ENCODE measurements around the gene TAAR6. TPM values are rescaled to one million over a fixed set of nuclear protein-coding genes. Genes with fewer than 3 reads are reported as not detected.
"Not testable (repeated sequence)": the region's sequence is repeated elsewhere in the genome, so short reads cannot be mapped to it uniquely, and the experiment has no call there.

TAAR6 gene, protein sequence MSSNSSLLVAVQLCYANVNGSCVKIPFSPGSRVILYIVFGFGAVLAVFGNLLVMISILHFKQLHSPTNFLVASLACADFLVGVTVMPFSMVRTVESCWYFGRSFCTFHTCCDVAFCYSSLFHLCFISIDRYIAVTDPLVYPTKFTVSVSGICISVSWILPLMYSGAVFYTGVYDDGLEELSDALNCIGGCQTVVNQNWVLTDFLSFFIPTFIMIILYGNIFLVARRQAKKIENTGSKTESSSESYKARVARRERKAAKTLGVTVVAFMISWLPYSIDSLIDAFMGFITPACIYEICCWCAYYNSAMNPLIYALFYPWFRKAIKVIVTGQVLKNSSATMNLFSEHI
- not detected for total RNA-seq

GRCh38 chr6:132570221-132570777 lies at the start of gene TAAR6:
TSS of gene TAAR6 (plus strand) at chr6:132570322. CDS start at chr6:132570322, 0 bp downstream.
- Mint-ChIP-seq H3K4me1 (no peaks in the 10 kb centered on the region), H3K4me3 (no peak within 1 kb of the TSS), H3K9me3 (no peaks in the 10 kb centered on the region), H3K27me3 (peaks cover 26% of the 10 kb centered on the region), H3K27ac (no peak within 1 kb of the TSS), H3K36me3 (ENCODE audit: low read depth) (no peaks in the 10 kb centered on the region)
- ATAC-seq (replicated peaks) = no peak

GRCh38 chr6:132520953-132521352 lies 49.2 kb upstream of the TAAR6 start:
- no peaks in the 10 kb centered on the region for H3K36me3 Mint-ChIP-seq (ENCODE audit: low read depth)
- H3K27me3 Mint-ChIP-seq = peaks cover 33% of the 10 kb centered on the region
- no peak overlapping the region for H3K4me3 Mint-ChIP-seq
- ATAC-seq (replicated peaks) = no peak
- no peak overlapping the region for H3K27ac Mint-ChIP-seq
- no peaks in the 10 kb centered on the region for H3K9me3 Mint-ChIP-seq
- H3K4me1 Mint-ChIP-seq = no peaks in the 10 kb centered on the region

DNA sequence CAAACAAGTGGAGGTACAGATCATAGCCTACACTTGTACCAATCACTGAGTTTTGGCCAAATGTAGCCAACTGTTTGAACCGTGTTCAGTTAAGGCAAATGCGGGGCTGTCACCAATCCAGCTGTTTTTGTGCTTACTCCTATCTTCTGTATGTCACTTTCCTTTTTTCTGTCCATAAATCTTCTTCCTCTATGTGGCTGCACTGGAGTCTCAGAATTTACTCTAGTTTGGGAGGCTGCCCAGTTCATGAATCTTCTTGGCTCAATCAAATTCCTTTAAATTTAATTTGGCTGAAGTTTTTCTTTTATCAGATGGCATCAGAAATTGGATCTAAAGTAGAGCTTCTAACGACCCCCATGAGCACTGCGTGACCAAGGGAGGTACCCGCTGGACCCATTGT lies 45.5 kb upstream of the TAAR6 start:
- no peaks in the 10 kb centered on the region for H3K9me3 Mint-ChIP-seq
- peaks cover 43% of the 10 kb centered on the region for H3K27me3 Mint-ChIP-seq

DNA sequence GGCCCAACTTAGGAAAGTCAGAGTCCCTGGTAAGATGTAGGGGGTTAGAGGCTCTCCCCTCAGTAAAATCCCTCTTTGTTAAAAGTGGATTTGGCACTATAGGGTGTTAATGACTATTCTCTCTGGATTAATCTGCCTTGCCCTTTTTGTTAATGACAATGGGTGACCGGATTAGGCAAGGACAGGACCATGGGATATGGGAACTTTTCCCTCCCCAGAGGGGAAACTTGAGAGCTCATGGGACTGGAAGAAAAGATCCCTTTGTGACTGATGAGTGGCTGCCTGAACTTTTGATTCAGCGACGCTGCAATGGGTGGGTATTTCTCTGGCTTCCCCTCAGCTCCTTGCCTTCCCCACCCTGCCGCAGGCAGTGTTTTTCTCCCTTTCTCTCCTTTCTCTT lies 44.3 kb upstream of the TAAR6 start:
- Mint-ChIP-seq H3K36me3 (ENCODE audit: low read depth) (no peaks in the 10 kb centered on the region), H3K27ac (no peak overlapping the region), H3K27me3 (peaks cover 41% of the 10 kb centered on the region), H3K9me3 (no peaks in the 10 kb centered on the region), H3K4me3 (no peak overlapping the region), H3K4me1 (no peaks in the 10 kb centered on the region)
- ATAC-seq (replicated peaks) = no peak

More for the DNA sequence above, 45.5 kb upstream of the TAAR6 start:
- H3K27ac Mint-ChIP-seq = no peak overlapping the region
- H3K4me3 Mint-ChIP-seq = no peak overlapping the region
- H3K36me3 Mint-ChIP-seq (ENCODE audit: low read depth) = no peaks in the 10 kb centered on the region
- ATAC-seq (replicated peaks) = no peak
- H3K4me1 Mint-ChIP-seq = no peaks in the 10 kb centered on the region

DNA sequence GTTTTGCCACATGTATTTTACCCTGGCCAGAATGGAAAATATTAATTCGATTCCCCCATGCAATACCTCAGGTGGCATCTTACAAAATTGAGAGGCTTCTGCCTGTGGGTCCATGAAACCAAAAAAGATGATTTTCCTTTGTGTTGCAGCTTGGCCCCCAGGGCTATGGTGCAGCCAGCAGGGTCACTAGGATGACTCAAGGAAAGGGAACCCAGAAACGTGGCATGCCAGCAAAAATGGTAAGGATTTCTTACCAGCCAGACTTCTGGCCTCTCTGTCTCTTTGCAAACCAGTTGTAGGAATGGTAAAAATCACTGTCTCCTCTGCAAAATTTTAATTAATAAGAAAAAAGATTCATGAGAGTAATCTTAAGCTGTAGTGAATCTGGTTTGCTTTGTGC lies 43.7 kb upstream of the TAAR6 start:
- no peaks in the 10 kb centered on the region for H3K9me3 Mint-ChIP-seq
- H3K36me3 Mint-ChIP-seq (ENCODE audit: low read depth) = no peaks in the 10 kb centered on the region
- H3K4me3 Mint-ChIP-seq = no peak overlapping the region
- no peak for ATAC-seq (replicated peaks)
- H3K27ac Mint-ChIP-seq = no peak overlapping the region
- peaks cover 39% of the 10 kb centered on the region for H3K27me3 Mint-ChIP-seq
- H3K4me1 Mint-ChIP-seq = no peaks in the 10 kb centered on the region

- Mint-ChIP-seq H3K4me1 (no peaks in the 10 kb centered on the region), H3K27ac (no peak overlapping the region), H3K36me3 (ENCODE audit: low read depth) (no peaks in the 10 kb centered on the region), H3K9me3 (no peaks in the 10 kb centered on the region), H3K27me3 (peaks cover 34% of the 10 kb centered on the region), H3K4me3 (no peak overlapping the region)
- ATAC-seq (replicated peaks) = no peak
Measured at GRCh38 chr6:132527791-132528190, 42.3 kb upstream of the TAAR6 start.

DNA sequence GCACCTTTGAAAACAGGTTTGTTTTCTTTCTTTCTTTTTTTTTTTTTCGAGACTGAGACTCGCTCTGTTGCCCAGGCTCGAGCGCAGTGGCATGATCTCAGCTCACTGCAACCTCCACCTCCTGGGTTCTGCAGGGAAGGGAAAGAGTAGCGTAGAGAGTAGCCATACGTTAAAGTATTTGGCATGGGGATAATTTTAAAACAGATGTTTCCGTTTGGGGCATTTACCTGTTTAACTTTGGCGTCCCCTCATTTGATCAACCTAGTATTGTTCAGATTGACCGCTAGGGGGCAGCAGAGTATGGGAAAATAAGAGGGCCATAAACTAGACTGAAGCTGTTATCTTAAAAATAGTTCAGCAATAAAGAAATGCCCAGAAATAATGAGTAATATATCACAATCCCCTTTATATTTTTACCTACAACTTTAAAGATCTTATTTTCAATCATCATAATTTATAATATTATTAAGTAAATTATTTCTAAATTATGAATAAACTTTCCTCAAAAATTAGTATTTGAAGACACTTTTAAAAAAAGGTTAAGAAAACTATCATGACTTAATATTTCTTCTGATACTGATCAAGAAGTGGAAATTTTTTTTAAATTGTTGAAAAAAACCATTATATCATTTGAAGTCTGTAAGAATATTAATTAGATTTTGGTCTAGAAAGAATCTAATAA lies 39.7 kb upstream of the TAAR6 start:
- Mint-ChIP-seq H3K4me1 (no peaks in the 10 kb centered on the region), H3K9me3 (no peaks in the 10 kb centered on the region), H3K4me3 (no peak overlapping the region), H3K27ac (no peak overlapping the region), H3K36me3 (ENCODE audit: low read depth) (no peaks in the 10 kb centered on the region), H3K27me3 (peaks cover 19% of the 10 kb centered on the region)
- peak; percentile 62 for ATAC-seq (replicated peaks)

GRCh38 chr6:132534546-132534945 lies 35.6 kb upstream of the TAAR6 start:
- not testable (repeated sequence) for H3K4me3 Mint-ChIP-seq; H3K27ac Mint-ChIP-seq; ATAC-seq (replicated peaks); H3K4me1 Mint-ChIP-seq; H3K36me3 Mint-ChIP-seq (ENCODE audit: low read depth); H3K9me3 Mint-ChIP-seq
- peaks cover 21% of the 10 kb centered on the region for H3K27me3 Mint-ChIP-seq

GRCh38 chr6:132537145-132537544 lies 33.0 kb upstream of the TAAR6 start:
- no peak overlapping the region for H3K4me3 Mint-ChIP-seq
- H3K27me3 Mint-ChIP-seq = peaks cover 33% of the 10 kb centered on the region
- no peak for ATAC-seq (replicated peaks)
- H3K27ac Mint-ChIP-seq = no peak overlapping the region
- no peaks in the 10 kb centered on the region for H3K9me3 Mint-ChIP-seq
- no peaks in the 10 kb centered on the region for H3K36me3 Mint-ChIP-seq (ENCODE audit: low read depth)
- H3K4me1 Mint-ChIP-seq = no peaks in the 10 kb centered on the region

- H3K4me3 Mint-ChIP-seq = no peak within 1 kb of the TSS
- no peaks in the 10 kb centered on the region for H3K9me3 Mint-ChIP-seq
- no peak within 1 kb of the TSS for H3K27ac Mint-ChIP-seq
- no peaks in the 10 kb centered on the region for H3K36me3 Mint-ChIP-seq (ENCODE audit: low read depth)
- H3K27me3 Mint-ChIP-seq = peaks cover 33% of the 10 kb centered on the region
- ATAC-seq (replicated peaks) = no peak
- H3K4me1 Mint-ChIP-seq = no peaks in the 10 kb centered on the region
Measured at GRCh38 chr6:132537977-132538376, 32.1 kb upstream of the TAAR6 start, which contains the start of gene TAAR9. TSS of gene TAAR9 (plus strand) at chr6:132538277. CDS start at chr6:132538290, 13 bp downstream.

DNA sequence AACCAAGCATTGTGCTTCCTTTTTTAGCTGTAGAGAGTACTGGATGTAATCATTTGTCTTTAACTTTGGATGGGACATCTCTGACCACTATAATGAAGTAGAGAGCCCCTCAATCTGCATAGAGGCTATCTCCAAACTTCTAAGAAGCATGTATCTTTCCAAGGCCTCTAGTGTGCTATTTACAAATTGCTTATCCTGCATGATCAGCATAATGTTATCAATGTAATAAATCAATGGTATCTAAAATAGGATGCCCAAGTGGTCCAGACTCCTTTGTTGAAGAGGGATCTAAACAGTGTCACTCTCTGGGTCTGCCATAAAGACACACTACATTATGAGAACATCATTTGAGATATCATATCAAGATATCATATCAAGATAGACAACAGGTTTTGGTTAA lies 25.3 kb upstream of the TAAR6 start:
- H3K9me3 Mint-ChIP-seq = no peaks in the 10 kb centered on the region
- no peak overlapping the region for H3K4me3 Mint-ChIP-seq
- ATAC-seq (replicated peaks) = no peak
- peaks cover 30% of the 10 kb centered on the region for H3K27me3 Mint-ChIP-seq
- H3K27ac Mint-ChIP-seq = no peak overlapping the region
- H3K4me1 Mint-ChIP-seq = no peaks in the 10 kb centered on the region
- H3K36me3 Mint-ChIP-seq (ENCODE audit: low read depth) = no peaks in the 10 kb centered on the region

DNA sequence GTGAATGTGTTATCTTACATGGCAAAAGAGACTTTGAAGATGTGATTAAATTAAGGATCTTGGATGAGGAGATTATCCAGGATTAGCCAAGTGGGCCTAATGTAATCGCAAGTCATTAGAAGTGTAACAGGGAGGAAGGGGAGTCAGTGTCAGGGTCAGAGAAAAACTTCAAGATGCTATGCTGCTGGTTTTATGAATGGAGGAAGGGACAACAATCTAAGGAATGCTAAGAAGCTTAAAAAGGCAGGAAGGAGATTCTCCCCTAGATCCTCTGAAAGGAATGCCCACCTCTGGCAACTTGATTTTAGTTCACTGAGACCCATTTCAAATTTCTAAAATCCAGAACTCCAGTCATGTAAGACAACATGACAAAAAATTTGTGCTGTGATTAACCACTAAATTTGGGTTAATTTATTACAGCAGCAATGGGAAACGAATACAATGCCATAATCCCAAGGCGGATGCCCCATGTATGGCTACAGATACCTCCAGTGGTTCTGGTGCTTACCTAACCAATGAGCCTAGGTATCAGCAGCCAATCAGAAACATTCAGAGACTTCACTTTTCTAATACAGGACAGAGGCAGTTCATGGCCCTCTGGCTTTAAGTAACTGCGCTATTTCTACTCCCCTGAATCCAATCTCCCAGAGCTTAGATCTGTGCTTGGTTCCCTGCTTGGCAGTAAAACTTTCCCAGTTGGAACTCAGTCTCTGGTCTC lies 21.2 kb upstream of the TAAR6 start:
- no peak overlapping the region for H3K27ac Mint-ChIP-seq
- H3K4me3 Mint-ChIP-seq = no peak overlapping the region

DNA sequence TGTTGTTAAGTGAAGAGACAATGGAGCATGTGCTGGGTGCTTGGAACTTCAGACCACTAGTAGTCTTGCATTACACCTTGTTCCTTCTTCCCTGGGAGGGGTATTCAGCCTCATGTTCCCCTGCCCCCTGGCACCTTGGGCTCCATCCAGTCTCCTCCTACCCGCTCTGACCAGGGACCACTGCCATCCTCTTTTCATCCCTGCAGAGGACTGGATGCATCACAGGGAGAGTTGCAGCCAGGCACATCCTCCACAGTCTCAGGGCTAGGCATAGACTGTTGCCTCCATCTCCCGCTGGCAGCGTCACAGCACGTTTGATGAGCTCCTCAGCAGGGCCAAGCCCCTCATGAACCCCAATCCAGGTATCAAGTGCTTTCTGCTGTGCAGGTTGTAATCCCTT lies 18.9 kb upstream of the TAAR6 start:
- H3K4me1 Mint-ChIP-seq = no peaks in the 10 kb centered on the region
- no peak for ATAC-seq (replicated peaks)
- no peaks in the 10 kb centered on the region for H3K9me3 Mint-ChIP-seq

More for the DNA sequence above, 21.2 kb upstream of the TAAR6 start:
- Mint-ChIP-seq H3K9me3 (no peaks in the 10 kb centered on the region), H3K36me3 (ENCODE audit: low read depth) (no peaks in the 10 kb centered on the region), H3K4me1 (no peaks in the 10 kb centered on the region), H3K27me3 (peaks cover 16% of the 10 kb centered on the region)
- ATAC-seq (replicated peaks) = no peak

GRCh38 chr6:132552372-132552771 lies 17.8 kb upstream of the TAAR6 start, which contains the start of gene TAAR8:
TSS of gene TAAR8 (plus strand) at chr6:132552672. CDS start at chr6:132552693, 21 bp downstream.
- H3K9me3 Mint-ChIP-seq = no peaks in the 10 kb centered on the region
- H3K27me3 Mint-ChIP-seq = peaks cover 22% of the 10 kb centered on the region
- no peak for ATAC-seq (replicated peaks)
- H3K36me3 Mint-ChIP-seq (ENCODE audit: low read depth) = no peaks in the 10 kb centered on the region
- H3K4me3 Mint-ChIP-seq = no peak within 1 kb of the TSS
- no peaks in the 10 kb centered on the region for H3K4me1 Mint-ChIP-seq
- no peak within 1 kb of the TSS for H3K27ac Mint-ChIP-seq

More for the DNA sequence above, 18.9 kb upstream of the TAAR6 start:
- Mint-ChIP-seq H3K27me3 (peaks cover 14% of the 10 kb centered on the region), H3K4me3 (no peak overlapping the region), H3K36me3 (ENCODE audit: low read depth) (no peaks in the 10 kb centered on the region), H3K27ac (no peak overlapping the region)

All from activated T-helper 17 cell treated with anti-CD3 and anti-CD28 coated beads, Interleukin-2, amount 50 U/mL, for 72 hours (primary cell).